ENCODE results near the gene PTTG2.
"Not testable (repeated sequence)": the region's sequence is repeated elsewhere in the genome, so short reads cannot be mapped to it uniquely, and the experiment has no call there.

Gene PTTG2

DNA sequence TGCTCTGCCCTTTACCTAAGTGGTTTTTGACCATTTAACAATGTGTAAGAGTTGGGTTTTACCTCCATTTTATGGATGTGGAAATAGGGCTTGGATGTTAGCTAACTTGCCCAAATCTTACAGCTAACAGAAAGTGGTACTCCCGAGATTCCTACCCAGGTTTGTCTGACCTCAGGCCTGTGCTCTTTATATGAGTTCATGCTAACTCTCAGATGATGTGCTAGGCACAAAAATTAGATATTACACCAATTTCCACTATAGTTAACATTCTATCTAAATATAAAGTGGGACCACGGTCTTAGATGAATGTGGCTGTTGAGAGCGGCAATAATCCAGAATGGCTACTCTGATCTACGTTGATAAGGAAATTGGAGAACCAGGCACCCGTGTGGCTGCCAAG lies at the start of gene PTTG2:
Gene PTTG2 (plus strand): TSS at position 301 of the 400 bp plus-strand sequence. CDS start 37 bp downstream, at position 338.
- DNase-seq = no peak

DNA sequence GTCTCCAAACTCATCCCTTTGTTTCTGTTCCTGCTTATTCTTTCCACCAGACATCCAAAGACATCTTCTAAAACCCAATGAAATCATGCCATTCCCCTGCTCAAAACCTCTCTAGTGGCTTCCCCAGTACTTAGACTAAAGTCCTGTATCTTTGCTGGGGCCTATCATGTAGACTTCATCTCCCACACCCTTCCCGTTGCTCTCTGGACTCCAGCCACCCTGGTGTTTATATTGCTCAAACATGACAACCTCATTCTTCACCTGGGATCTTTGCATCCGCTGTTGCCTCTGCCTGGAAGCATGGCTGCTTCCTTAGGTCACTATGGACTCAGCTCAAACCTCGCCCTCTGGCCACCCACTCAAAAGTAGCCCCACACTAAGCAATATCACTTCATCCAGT lies 45.7 kb upstream of the PTTG2 start:
- DNase-seq = no peak

DNA sequence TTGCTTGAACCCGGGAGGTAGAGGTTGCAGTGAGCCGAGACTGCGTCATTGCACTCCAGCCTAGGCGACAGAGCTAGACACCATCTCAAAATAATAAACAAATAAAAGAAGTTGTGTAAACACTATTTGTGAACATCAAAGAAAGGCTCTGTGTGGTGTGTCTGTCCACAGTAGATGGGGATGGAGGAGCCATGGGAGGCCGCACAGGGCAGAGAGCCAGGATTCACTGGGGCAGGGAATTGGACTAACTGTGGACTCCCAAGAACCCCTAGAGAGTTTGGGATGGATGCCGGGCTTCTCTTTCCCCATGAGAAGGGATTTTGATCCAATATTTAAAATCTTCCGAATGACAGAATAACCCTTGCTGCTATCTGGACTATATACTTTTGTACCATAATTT lies 42.8 kb upstream of the PTTG2 start:
- no peak for DNase-seq

DNA sequence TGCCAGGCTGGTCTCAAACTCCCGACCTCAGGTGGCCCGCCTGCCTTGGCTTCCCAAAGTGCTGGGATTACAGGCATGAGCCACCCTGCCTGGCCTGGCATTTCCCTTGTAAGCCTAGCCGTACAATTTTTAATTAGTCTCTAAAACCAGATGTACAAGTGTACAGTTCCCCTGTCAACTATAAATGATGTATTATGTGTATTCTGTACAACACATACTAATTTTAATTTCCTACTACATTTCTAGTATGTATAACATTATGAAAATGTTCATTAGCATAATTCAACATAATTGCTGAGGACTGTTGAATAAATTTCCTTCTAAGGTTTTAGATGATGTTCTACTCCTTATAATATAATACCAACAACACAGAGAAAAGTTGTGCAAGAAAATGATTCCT lies 41.5 kb upstream of the PTTG2 start:
- no peak for DNase-seq

DNA sequence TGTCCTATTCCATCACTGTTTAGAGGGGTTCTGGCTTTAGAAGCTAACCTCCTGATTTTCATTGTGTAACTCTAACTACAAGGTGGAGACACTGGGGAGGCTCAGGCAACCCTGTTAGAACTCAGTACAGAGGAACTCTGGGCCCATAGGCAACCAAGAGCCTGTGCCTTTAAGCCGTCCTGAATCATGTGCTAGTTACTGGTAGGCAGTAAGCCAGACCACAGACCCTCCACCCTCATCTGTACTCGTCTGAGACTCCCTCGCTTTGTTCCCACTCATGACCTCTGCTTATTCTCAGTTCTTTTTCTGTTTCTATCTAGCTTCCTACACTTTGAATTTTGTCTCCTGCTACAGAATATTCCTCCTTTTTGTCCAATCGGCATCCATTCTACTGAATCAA lies 37.9 kb upstream of the PTTG2 start:
- no peak for DNase-seq

DNA sequence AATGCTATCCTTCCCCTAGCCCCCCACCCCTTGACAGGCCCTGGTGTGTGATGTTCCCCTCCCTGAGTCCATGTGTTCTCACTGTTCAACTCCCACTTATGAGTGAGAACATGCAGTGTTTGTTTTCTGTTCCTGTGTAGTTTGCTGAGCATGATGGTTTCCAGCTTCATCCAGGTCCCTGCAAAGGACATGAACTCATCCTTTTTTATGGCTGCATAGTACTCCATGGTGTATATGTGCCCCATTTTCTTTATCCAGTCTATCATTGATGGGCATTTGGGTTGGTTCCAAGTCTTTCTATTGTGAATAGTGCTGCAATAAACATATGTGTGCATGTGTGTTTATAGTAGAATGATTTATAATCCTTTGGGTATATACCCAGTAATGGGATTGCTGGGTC lies 37.1 kb upstream of the PTTG2 start:
- not testable (repeated sequence) for DNase-seq

DNA sequence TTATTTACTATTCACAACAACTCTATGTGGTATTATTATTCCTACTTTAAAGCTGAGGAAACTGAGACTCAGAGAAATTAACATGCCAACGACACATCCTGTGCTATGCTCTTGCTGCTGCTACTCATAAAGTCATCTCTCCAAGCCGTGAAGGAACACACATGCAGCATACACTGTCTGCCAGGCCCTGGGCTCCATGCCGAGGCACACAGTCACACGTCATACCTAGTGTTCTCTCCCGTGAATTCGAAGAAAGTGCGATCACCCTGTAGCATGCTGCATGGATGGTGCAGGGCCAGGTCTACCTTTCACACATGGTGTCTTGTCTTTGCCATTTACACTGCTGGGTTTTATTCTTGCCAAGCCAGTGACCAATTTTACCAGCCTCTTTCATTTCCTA lies 35.3 kb upstream of the PTTG2 start:
- no peak for DNase-seq

DNA sequence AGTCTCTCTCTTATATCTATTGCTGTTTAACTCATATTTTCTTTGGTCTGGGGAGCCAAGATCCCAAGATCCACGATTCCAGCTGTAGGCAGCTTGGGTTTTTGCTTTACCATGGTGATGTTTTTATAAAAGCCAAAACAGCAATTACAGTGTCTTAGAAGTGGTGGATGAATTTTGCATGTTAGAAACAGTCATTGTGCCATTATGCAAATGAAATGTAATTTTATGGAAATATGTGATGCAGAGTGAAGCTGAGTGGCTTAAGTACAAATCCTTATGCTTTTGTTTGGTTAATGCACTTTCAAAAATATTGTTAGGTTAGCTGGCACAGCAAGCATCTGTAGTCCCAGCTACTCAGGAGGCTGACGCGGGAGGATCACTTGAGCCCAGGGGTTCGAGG lies 32.8 kb upstream of the PTTG2 start:
- no peak for DNase-seq

DNA sequence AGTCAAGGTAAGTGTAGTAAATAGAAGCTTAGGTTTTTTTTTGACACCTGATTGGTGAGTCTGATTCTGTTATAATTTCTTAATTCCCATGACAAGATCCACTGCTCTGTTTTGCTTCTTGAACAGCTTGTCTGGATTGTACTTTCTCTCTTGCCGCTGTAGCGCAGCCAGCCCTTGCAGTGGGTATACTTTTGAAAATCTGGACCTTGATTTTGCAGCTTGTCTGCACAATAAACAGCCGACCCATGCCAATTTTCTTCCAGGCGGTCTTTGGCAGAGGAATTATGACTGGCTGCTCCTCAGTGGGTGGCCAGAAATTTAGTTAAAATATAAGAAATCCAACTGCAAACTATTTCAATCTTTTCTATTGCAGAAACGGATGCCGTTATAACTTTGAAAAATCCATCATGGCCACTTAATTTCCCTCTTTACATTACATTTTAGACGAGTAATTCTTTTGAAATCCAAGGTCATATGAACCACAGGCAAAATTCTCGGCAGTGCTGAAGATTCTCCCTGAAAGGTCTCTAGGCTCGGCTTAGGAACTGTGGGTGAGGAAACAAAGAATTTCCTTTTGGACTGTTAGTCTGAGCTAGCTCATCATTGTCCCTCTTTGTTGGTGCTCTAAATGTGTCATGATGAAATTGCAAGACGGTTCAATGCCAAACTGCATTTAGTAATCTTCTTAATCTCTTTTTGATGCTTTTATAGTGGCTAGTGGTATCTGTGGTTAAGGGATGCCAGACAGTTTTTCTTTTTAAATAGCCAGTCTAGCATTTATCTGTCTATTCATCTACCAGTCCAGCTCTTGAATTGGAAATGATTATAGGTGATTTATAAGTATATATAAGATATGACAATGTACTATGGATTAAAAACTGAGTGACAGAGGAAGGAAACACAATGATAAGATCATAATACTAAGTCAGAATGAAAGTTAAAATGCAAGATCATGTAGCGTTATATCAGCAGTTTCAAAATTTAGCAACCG lies 31.5 kb upstream of the PTTG2 start:
- no peak for DNase-seq

DNA sequence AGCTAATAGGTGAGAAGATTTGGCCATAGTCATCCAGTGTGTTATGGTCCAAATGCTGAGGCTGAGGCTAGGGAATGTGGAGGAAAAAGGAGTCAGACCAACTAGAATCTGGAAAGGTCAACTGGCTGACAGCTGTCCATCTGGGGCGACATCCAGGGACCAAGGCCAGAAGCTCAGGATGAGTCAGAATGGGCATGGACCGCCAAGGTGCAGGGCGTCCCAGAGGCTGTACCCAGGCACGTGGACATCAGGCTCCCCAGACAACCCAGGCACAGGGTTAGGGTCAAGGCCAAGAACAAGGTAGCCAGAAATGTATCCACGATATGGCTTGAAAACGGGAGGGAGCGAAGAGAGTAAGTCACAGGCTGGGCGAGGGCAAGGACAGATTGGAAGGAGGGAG lies 26.1 kb upstream of the PTTG2 start:
- no peak for DNase-seq

DNA sequence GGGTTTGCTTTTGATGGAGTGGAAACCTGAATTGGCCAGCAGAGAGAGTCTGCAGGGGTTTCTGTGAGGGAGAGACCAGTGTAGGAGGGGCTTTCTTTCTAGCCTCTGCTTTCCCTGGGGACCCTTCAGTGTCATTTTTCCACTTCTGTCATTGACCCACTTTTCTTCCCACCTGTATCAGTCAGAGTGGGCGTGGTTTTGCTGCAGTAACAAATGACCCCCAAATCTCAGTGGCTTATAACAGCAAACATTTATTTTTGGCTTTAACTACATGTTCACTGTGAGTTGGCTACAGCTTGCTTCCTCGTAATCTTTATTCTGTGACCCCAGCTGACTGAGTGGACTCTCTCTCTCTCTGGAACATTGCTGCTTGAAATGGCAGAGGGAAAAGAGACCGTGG lies 25.6 kb upstream of the PTTG2 start:
- no peak for DNase-seq

DNA sequence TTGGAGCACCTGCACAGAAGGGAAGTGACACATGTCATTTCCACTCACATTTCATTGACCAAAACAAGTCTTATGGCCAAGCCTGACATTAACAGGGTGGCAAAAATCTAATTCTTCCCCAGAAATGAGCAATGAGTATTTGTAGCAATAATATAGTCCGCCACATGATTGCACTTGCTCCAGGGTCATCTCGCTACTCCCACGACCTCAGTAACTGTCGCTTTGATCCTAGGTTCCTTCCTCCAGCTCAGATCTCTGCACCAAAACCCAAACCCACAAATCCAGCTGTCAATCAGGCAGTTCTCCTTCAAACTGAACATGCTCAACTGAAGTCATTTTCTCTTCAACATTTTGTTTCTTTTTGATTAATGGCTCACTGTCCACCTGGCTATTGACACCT lies 25.2 kb upstream of the PTTG2 start:
- no peak for DNase-seq

DNA sequence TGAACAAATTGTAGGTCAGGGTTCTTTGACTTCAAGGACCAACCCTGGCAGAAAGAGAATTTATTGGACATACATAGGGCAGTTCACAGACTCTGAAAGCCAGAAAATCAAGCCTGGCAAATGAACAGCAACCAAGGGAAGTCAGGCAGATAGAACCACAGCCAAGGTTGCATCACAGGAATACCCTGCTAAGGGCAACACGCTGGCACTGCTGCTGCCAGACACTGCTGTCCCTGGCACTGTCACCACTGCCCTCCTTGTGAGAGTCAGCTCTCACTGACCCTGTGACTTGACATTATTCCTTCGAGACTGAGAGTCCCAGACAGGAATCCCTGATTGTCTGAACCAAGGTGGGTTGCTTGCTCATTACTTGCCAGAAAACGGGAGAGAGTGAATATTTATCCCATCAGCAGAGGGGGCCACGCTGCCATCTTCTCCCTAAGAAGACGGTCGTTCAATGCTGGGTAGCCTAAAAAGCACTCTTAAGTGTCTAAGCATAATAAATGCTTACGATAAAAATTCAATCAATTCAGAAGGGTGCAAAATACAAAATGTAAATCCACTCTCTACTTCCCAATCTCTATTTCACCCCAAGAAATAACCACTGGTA lies 23.2 kb upstream of the PTTG2 start:
- no peak for DNase-seq

DNA sequence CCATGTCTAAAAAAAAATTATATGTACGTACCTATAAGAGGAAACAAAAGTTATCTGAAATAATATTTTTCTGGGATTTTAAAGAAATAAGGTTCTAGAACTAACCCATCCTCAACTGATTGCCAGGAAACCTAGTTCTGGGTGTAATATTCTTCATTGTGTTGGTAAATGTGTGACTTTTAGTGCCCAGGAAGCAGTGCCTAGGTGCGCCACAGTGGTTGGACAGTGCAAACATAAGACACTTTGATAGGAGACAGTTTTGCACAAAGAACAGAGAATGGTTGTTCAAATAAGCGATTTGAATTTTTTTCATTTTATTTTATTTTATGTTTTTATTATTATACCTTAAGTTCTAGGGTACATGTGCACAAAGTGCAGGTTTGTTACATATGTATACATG lies 22.0 kb upstream of the PTTG2 start:
- DNase-seq = no peak

DNA sequence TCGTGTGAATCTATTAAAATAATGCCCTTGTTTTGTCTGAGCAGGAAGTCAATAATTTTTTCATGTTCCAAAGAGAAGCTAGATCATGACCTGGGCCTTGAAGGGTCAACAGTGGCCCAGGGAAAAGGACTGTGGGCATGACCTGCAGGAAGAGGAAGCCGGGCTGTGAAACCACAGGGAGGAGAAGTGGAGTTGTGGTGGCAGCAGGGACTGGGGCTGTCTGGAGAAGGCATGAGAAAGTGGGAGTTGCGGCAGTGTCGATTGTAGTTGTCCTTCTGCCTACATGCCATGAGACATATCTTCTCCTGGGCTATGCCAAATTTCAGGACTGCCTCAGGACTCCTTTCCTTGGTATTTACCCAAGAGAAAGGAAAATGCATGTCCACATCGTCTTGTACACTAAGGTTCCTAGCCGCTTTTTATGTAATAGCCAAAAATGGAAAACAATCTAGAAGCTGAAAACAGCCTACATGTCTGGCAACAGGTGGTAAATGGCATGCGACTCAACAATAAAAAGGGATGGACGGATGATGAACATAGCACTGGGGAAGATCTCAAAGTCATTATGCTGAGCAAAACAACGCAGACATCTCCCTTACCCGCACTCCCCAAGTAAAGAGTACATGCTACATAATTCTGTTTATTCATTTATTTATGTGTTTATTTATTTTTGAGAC lies 13.6 kb upstream of the PTTG2 start:
- DNase-seq = no peak

DNA sequence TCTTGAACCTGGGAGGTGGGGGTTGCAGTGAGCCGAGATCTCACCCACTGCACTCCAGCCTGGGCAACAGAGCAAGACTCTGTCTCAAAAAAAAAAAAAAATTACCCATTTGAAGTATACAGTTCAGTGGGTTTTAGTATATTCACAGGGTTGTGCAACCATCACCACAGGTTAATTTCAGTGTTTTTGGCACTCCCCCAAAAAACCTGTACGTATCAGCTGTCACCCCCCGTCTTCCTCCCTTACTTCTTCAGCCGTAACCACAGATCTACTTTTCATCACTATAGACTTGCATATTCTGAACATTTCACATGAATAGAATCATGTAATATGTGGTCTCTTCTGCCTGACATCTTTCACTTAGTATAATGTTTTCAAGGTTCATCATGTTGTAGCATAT lies 11.7 kb upstream of the PTTG2 start:
- DNase-seq = no peak

DNA sequence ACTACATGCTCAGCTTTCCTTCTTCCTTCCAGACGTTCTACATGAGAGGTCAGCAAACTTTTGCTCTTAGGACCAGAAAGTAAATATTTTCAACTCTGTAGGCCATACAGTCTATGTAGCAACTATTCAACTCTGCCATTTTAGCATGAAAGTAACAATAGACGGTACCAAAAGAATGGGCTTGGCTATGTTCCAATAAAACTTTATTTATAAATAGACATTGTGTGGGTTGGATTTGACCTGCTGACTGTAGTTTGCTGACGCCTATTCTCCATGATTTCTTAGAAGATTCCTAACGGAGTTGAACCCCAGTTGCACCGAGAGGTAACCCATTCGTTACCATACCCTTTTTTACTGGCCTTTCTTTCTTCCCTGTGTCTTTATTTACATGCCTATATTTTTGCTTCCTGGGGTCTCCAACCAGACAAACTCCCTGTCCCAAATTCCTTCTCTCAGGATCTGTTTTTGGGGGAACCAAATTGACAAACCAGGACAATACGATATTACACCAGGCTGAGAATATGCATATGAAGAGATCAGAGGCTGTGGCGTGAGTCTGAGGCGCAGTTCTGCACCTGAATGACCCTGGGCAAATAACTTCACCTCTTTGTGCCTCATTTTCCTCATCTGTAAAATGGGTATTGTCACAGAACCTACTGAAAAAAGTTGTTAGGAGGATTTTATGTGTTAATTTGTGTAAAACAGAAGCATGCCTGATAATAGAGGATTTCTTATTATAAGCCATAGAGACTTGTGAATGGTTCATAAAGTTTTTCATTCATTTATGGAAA lies 10.4 kb upstream of the PTTG2 start:
- no peak for DNase-seq

DNA sequence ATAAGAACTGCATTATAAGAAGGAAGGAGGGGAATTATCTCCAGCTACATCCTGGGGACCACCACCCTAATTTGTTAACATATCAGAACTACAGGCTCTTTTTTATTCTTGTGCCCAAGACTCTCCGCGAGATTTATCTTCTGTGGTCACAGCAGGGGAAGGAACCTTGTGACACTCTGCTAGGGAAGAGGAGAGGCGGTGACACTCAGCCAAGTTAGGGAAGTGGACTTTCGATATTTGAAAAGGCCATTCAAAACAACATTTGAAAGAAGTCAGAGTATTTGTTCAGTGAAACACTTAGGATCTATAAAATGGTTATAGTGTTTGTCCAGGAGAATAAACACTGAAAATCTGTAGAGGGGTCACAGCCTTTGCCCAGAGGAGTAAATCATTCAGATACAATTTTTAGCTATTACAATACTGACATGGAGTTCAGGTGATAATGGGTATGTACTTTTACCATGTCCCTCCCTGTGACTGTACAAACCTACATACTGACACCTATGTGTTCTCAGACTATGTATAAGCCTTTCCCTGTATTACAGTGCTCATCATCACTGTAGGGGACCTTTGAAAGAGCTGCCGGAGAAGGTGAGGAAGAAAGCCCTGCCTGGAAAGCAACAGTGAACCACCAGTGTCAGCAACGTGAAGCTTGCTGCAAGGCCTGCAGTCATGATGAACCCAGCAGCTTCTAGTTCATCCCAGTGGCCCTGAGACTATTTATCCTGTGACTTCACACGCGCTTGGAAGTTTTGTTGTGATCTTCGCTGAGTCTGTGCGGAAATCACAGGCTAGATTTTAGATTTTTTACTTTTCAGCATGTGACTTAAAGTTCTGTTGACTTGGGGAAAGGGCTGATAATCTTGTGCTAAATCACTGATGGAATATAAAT lies 8.5 kb upstream of the PTTG2 start:
- DNase-seq = no peak

DNA sequence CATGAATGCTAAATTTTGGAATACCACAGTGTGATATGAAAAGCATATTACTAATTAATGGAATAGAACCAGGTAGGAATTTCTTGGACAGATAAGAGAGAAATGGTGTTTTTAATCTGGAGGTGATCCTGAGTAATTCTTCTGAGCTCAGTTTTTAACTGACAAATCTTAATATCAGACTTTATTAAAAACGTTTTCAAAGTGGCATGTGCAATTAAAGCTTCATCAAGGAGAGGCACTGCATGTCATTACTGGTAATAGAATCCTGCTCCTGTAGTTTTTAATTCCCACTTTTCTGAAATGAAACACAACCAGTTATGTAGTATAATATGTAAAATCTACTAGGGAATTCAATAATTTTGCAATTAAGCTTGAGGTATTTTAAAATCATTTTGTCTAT lies 7.0 kb upstream of the PTTG2 start:
- DNase-seq = no peak

DNA sequence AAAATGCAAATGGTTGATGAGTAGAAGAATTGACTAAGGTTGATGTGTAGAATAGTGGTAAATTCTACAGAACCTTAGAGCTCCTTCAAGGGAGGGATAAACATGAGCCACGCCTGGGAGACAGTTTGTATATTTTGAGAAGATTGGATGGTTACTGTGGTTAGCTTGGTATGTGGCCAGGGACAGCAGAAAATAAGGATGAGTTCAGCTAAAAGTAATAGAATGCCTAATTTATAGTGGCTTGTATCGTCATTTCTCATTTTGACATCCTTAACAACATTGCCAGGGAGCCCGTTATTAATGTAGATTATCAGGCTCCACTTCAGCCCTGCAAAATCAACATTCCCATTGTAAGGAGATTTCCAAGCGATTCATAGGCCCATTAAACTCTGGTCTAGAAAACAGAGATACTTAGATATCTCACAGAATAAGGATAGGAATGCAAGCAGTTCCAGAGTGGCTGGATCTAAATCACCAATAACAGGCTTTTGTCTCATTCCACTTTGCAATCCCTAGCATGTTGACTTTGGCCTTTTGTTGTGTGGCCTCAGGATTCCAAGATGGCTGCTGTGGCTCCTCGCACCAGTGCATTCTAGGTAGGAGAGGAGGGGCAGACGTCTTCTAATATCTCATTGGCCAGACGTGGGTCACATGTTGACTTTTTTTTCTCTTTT lies 6.4 kb upstream of the PTTG2 start:
- DNase-seq = no peak

DNA sequence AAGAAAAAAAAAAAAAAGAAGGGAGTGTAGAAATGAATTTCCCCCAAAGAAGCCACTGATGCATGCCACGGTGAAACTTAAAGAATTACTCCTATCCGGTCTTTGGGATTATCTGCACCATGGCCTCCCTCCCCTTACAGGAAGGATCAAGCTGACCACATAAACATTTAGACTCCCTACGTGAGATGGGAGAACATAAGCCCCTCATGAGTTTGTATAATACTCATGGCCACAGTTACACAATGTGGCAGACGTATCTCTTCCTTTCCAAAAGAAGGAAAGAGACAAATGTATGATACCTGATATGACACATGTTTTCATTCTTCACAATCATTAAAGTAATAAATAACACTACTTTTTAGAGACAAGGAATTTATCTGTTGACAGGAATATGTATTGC lies 3.3 kb upstream of the PTTG2 start:
- no peak for DNase-seq
